CD4-positive, alpha-beta T cell treated with Interleukin-1 beta for 1 hour (primary cell): ENCODE measurements around the gene ZMYM3.
A peak's percentile ranks its signal among the peaks of the same experiment; 100 is the strongest.
"Not testable (repeated sequence)": the region's sequence is repeated elsewhere in the genome, so short reads cannot be mapped to it uniquely, and the experiment has no call there.

Experiments used
- DNase-seq, 2 donors: peaks; one replicate each; pipeline ENCODE4 v3.0.0-alpha.2; 2020 to 2022

Gene ZMYM3

GRCh38 chrX:71254092-71254963, at the start of gene ZMYM3:
Gene ZMYM3, minus strand, starts transcription at chrX:71254140. Its CDS starts 885 bp downstream, at chrX:71253255.
- DNase-seq: peak; percentile 85

- DNase-seq: no peak
These were observed 48.7 kb upstream of the ZMYM3 start for GRCh38 chrX:71302461-71303213.

DNA sequence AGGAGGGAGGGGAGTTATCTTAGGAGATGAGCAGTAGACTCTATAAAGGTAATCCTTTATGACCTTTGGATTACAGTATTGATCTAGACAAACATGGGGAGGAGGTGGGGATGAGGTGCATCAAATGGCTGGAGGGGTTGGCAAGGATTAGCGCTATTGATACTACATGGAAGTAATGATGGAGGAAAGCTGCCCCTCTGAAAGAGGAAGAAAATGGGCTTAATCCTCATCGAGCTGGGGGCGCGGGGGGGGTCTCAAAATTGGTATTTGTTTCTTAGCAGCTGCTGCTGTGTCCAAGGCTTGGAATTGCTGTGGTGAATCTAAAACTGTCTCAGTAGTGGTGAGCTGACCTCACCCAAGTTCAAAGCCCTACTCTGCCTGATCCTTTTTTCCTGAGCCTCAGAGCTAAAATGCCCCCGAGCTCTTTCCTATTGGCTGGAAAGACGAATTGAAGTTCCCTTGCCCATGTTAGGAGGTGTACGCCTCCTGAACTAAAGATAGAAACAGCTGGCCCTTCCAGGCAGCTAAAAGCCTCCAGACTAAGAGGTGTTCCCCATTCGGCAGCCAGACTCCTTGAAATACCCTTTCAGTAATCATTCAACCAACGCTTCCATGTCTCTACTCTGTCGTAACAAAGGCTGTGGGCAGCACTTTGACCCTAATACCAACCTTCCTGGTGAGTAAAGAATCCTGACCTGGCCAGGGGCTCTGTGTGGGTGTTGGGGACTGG, 47.4 kb upstream of the ZMYM3 start, which contains the start of gene ITGB1BP2:
Gene ITGB1BP2, plus strand, starts transcription at position 556 of the 730 bp plus-strand sequence. Its CDS starts 57 bp downstream, at position 613.
- no peak for DNase-seq

GRCh38 chrX:71300495-71300894, 46.6 kb upstream of the ZMYM3 start:
- DNase-seq: not testable (repeated sequence)

DNA sequence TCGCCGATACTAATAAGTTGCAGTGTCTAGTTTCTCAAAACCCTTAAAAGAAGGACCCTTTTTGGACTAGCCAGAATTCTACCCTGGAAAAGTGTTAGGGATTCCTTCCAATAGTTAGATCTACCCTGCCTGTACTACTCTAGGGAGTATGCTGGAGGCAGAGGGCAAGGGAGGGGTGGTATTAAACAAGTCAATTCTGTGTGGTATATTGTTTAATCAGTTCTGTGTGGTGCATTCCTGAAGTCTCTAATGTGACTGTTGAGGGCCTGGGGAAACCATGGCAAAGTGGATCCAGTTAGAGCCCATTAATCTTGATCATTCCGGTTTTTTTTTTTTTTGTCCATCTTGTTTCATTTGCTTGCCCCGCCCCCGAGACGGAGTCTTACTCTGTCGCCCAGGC, 46.1 kb upstream of the ZMYM3 start:
- not testable (repeated sequence) for DNase-seq

GRCh38 chrX:71298119-71298518, 44.2 kb upstream of the ZMYM3 start:
- no peak for DNase-seq

DNA sequence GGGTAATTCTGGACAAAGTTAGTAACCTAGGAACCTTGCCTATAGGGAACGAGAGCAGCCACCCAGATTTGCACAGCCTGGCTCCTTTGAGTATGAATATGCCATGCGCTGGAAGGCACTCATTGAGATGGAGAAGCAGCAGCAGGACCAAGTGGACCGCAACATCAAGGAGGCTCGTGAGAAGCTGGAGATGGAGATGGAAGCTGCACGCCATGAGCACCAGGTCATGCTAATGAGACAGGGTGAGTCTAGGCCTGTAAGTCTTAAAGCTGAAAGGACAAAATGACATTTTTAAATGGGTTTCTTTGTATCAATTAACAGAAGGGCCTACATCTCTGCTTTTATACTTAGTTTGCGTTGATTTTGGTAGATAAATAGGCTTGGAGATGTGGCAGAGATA, 42.9 kb upstream of the ZMYM3 start:
- no peak for DNase-seq

DNA sequence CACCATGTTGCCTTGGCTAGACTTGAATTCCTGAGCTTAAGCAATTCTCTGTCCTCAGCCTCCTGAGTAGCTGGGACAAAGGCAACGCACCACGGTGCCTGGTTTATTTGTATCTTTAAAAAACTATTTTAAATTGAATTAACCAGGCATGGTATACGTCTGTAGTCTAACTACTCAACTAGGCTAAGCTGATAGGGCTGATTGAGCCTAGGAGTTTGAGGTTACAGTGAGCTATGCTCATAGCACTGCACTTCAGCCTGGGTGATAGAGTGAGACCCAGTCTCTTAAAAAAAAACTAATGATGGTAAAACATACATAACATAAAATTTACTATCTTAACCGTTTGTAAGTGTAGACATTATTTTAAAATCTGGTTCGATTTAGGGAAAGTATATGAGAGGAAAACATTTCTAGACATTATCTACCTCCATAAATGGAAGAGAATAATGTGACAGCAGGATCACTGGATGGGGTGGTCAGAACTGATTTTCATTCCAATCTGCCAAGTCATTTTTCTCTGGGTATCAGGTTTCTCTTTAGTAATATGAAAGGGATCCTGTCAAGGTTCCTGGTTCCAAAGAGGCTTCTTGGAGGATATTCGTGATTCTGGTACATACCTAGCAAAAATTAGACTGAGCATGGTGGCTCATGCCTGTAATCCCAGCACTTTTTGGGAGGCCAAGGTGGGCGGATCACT, 38.9 kb upstream of the ZMYM3 start:
- no peak for DNase-seq

DNA sequence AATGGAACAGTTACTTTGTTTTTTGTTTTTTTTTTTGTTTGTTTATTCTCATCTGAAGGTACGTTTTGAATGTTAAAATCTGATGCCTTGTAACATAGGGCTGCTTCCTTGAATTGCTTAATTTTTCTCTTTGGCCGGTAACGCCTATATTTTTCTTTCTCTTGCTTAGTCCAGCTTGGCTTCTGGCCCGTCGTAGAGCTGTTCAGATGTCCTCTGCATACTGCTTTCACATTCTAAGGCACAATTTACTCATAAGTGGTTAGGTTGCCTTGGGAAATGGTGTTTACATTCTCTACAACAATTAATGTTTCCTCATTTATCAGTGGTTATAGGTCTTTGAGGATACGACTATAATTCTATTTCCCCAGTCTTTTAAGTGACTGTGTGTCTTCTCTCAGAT, 37.4 kb upstream of the ZMYM3 start:
- DNase-seq: no peak

DNA sequence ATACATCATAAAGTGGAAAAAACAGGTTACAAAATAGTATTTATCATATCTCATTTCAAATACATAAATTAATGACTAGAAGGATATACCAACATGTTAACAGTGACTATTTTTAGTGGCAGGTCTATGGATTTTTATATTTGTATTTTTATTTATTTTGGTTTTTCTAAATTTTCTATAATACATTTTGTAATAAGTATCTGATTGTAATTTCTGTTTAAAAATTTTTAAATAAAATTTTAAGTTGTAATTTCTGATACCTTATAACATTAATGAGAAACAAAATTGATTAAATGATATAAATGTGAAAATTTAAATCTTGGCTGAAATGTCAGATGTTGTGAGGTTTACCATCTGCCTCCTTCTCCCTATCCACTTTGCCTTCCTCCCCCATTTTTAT, 32.0 kb upstream of the ZMYM3 start:
- no peak for DNase-seq

GRCh38 chrX:71283403-71284143, 29.6 kb upstream of the ZMYM3 start, which contains the start of gene NONO:
Gene NONO, plus strand, starts transcription at chrX:71283635. Its CDS starts 7,003 bp downstream, at chrX:71290638.
- peak; percentile 91 to 95 for DNase-seq

- peak; percentile 61 to 63 for DNase-seq
These were observed 28.8 kb upstream of the ZMYM3 start for GRCh38 chrX:71282514-71283402.

DNA sequence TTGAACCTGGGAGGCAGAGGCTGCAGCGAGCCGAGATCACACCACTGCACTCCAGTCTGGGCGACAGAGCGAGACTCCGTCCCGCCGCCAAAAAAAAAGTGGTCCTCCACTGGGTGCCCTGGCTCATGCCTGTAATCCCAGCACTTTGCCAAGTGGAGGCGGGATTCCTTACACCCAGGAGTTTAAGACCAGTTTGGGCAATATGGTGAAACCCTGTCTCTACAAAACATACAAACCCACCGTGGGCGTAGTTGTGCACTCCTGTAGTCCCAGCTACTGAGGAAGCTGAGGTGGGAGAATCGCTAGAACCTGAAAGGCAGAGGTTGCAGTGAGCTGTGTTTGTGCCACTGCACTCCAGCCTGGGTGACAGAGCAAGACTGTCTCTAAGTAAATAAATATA, 27.4 kb upstream of the ZMYM3 start:
- DNase-seq: not testable (repeated sequence)

GRCh38 chrX:71272313-71272712, 18.4 kb upstream of the ZMYM3 start:
- DNase-seq: not testable (repeated sequence)

DNA sequence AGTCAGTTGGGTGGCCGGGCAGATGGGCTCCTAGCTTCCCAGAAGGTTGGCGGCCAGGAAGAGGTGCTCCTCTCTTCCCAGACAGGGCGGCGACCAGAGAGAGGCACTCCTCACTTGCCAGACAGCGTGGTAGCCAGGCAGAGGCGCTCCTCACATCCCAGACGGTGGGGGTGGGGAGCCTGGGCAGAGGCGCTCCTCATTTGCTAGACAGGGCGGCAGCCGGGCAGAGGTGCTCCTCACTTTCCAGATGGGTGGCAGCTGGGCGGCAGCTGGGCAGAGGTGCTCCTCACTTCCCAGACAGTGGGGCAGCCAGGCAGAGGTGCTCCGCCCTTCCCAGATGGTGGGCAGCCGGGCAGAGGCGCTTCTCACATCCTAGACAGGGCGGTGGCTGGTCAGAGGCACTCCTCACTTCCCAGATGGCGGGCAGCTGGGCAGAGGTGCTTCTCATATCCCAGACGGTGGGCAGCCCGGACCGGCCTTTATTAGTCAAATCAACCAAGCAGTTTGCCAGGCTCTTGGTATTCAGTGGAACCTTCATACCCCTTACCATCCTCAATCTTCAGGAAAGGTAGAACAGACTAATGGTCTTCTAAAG, 16.0 kb upstream of the ZMYM3 start:
- DNase-seq: no peak

GRCh38 chrX:71268624-71269023, 14.7 kb upstream of the ZMYM3 start:
- not testable (repeated sequence) for DNase-seq

DNA sequence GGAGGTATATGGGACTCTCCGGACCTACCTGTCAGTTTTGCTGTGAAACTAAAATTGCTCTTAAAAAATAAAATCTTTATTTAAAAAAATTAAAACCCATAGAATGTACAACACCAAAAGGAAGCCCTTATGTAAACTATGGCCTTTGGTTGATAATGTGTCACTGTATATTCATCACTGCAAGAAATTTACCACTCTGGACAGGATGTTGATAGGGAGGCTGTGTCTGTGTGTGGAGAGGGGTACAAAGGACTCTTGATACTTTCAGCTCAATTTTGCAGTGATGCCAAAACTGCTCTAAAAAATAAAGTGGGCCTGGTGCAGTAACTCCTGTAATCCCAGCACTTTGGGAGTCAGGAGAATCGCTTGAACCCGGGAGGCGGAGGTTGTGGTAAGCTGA, 2.9 kb upstream of the ZMYM3 start:
- no peak for DNase-seq

GRCh38 chrX:71256051-71256450, 2.1 kb upstream of the ZMYM3 start:
- no peak for DNase-seq

- DNase-seq: peak; percentile 35 to 44
These were observed 468 bp downstream of the ZMYM3 start for GRCh38 chrX:71253253-71254091.
